H9 (cell line): ENCODE results near the gene POP4. TPM values are rescaled to one million over a fixed set of nuclear protein-coding genes. Genes with fewer than 3 reads are reported as not detected.

Experiments used
- DNase-seq: peaks from one replicate; pipeline ENCODE4 v3.0.0-alpha.2; 2017
- H2AFZ ChIP-seq: one replicate; pipeline ENCODE4 v1.6.1; 2013; ENCODE audit warnings: mild to moderate bottlenecking, low read length, control low read depth, moderate library complexity
- H2AK5ac ChIP-seq: 2 replicates; pipeline ENCODE4 v1.6.1; 2013; ENCODE audit warnings: low read length, control low read depth, mixed read lengths; ENCODE audit not compliant: insufficient read length
- H2BK120ac ChIP-seq: one replicate; pipeline ENCODE4 v1.6.1; 2013; ENCODE audit warnings: low read depth, mild to moderate bottlenecking, low read length, control low read depth, inconsistent platforms; ENCODE audit not compliant: poor library complexity, severe bottlenecking
- H2BK12ac ChIP-seq: 2 replicates; pipeline ENCODE4 v1.6.1; 2013; ENCODE audit warnings: low read length, control low read depth, mixed read lengths, low read depth; ENCODE audit not compliant: insufficient read length
- H2BK15ac ChIP-seq: 2 replicates; pipeline ENCODE4 v1.6.1; 2013; ENCODE audit warnings: low read depth, low read length, control low read depth
- H2BK20ac ChIP-seq: one replicate; pipeline ENCODE4 v1.6.1; 2013; ENCODE audit warnings: low read depth, mild to moderate bottlenecking, low read length, control low read depth, inconsistent platforms; ENCODE audit not compliant: poor library complexity, severe bottlenecking
- H2BK5ac ChIP-seq: 2 replicates; pipeline ENCODE4 v1.6.1; 2013; ENCODE audit warnings: low read length, control low read depth, mixed read lengths; ENCODE audit not compliant: insufficient read length
- H3K14ac ChIP-seq: 2 replicates; pipeline ENCODE4 v1.6.1; 2013; ENCODE audit warnings: low read length, control low read depth; ENCODE audit not compliant: insufficient read depth
- H3K18ac ChIP-seq: 2 replicates; pipeline ENCODE4 v1.6.1; 2013; ENCODE audit warnings: low read depth, mild to moderate bottlenecking, mixed read lengths, low read length, control low read depth; ENCODE audit not compliant: insufficient read length
- H3K23ac ChIP-seq: 2 replicates; pipeline ENCODE4 v1.6.1; 2013; ENCODE audit warnings: low read length, control low read depth, mixed read lengths, low read depth; ENCODE audit not compliant: insufficient read length
- H3K23me2 ChIP-seq: 2 replicates; pipeline ENCODE4 v1.6.1; 2013; ENCODE audit warnings: low read depth, mild to moderate bottlenecking, mixed read lengths, low read length, control low read depth; ENCODE audit not compliant: insufficient read length, poor library complexity, severe bottlenecking
- H3K27ac ChIP-seq: 2 replicates; pipeline ENCODE4 v1.5.1; 2013; ENCODE audit warnings: low read length, control low read depth, mixed read lengths, low read depth; ENCODE audit not compliant: insufficient read length
- H3K27me3 ChIP-seq: 2 replicates; pipeline ENCODE4 v1.6.1; 2013; ENCODE audit warnings: low read length, control low read depth, inconsistent platforms; ENCODE audit not compliant: insufficient read depth
- H3K4ac ChIP-seq: 2 replicates; pipeline ENCODE4 v1.6.1; 2013; ENCODE audit warnings: low read depth, mild to moderate bottlenecking, control low read depth, inconsistent platforms, low read length, moderate library complexity
- H3K4me1 ChIP-seq: 2 replicates; pipeline ENCODE4 v1.6.1; 2013; ENCODE audit warnings: low read length, control low read depth, inconsistent platforms; ENCODE audit not compliant: insufficient read depth
- H3K4me2 ChIP-seq: 2 replicates; pipeline ENCODE4 v1.6.1; 2013; ENCODE audit warnings: low read length, control low read depth, mixed read lengths; ENCODE audit not compliant: insufficient read length, insufficient read depth
- H3K56ac ChIP-seq: 2 replicates; pipeline ENCODE4 v1.6.1; 2013; ENCODE audit warnings: low read depth, mild to moderate bottlenecking, mixed read lengths, low read length, control low read depth; ENCODE audit not compliant: insufficient read length
- H3K79me1 ChIP-seq: 2 replicates; pipeline ENCODE4 v1.6.1; 2013; ENCODE audit warnings: low read depth, mild to moderate bottlenecking, moderate library complexity, low read length, control low read depth, inconsistent platforms; ENCODE audit not compliant: insufficient read depth, poor library complexity, severe bottlenecking
- H3K79me2 ChIP-seq: 2 replicates; pipeline ENCODE4 v1.6.1; 2013; ENCODE audit warnings: low read length, control low read depth, inconsistent platforms; ENCODE audit not compliant: insufficient read depth
- H3K9ac ChIP-seq: 2 replicates; pipeline ENCODE4 v1.6.1; 2013; ENCODE audit warnings: low read length, control low read depth, mixed read lengths; ENCODE audit not compliant: insufficient read length; ENCODE audit errors: extremely low read depth
- H3K9me3 ChIP-seq: one replicate; pipeline ENCODE4 v1.6.1; 2013; ENCODE audit warnings: low read depth, low read length, inconsistent platforms; ENCODE audit not compliant: control insufficient read depth
- H3T11ph ChIP-seq: one replicate; pipeline ENCODE4 v1.6.1; 2013; ENCODE audit warnings: mild to moderate bottlenecking, low read length, control low read depth, inconsistent platforms
- H4K20me1 ChIP-seq: one replicate; pipeline ENCODE4 v1.6.1; 2013; ENCODE audit not compliant: control insufficient read depth, insufficient read length, insufficient read depth
- H4K5ac ChIP-seq: 2 replicates; pipeline ENCODE4 v1.6.1; 2013; ENCODE audit warnings: low read depth, mild to moderate bottlenecking, mixed read lengths, low read length, control low read depth; ENCODE audit not compliant: insufficient read length
- H4K8ac ChIP-seq: replicated peaks from 2 replicates; pipeline ENCODE4 v1.6.1; 2013; ENCODE audit warnings: low read length, control low read depth, mixed read lengths, low read depth; ENCODE audit not compliant: insufficient read length
- H4K91ac ChIP-seq: 2 replicates; pipeline ENCODE4 v1.6.1; 2013; ENCODE audit warnings: low read depth, mild to moderate bottlenecking, moderate library complexity, mixed read lengths, low read length, control low read depth; ENCODE audit not compliant: insufficient read length
- H3K27ac Mint-ChIP-seq, 3 experiments: 2 replicates in 2 of 3; 3 replicates in 1 of 3; pipeline ENCODE4 v1.8.0; 2020 to 2021; ENCODE audit warnings: mixed read lengths in 3 of 3, mild to moderate bottlenecking in 1 of 3, moderate library complexity in 1 of 3
- H3K27me3 Mint-ChIP-seq: 2 replicates; pipeline ENCODE4 v1.8.0; 2021; ENCODE audit warnings: low read depth, mild to moderate bottlenecking, moderate library complexity, mixed read lengths
- H3K36me3 Mint-ChIP-seq, 3 experiments: 2 replicates in 2 of 3; 3 replicates in 1 of 3; pipeline ENCODE4 v1.8.0; 2020 to 2021; ENCODE audit warnings: low read depth in 3 of 3, mixed read lengths in 3 of 3; ENCODE audit not compliant: insufficient read depth in 1 of 3
- H3K4me1 Mint-ChIP-seq, 2 experiments: 2 replicates each; pipeline ENCODE4 v1.8.0; 2020; ENCODE audit warnings: mixed read lengths in 2 of 2
- H3K4me3 Mint-ChIP-seq, 2 experiments: 2 replicates in 1 of 2; 3 replicates in 1 of 2; pipeline ENCODE4 v1.8.0; 2020 to 2021; ENCODE audit warnings: mild to moderate bottlenecking in 2 of 2, mixed read lengths in 2 of 2, moderate library complexity in 1 of 2
- H3K9me3 Mint-ChIP-seq, 2 experiments: 2 replicates in 1 of 2; 3 replicates in 1 of 2; pipeline ENCODE4 v1.8.0; 2020; ENCODE audit warnings: mild to moderate bottlenecking in 2 of 2, mixed read lengths in 2 of 2, moderate library complexity in 1 of 2
- CTCF ChIP-seq: fragments of 200-600 bp; sonication (generic); conservative IDR thresholded peaks from 3 replicates; pipeline ENCODE4 v1.8.0; 2021; ENCODE audit warnings: antibody characterized with exemption, mild to moderate bottlenecking
- WGBS: extraction: QIAGEN DNeasy Blood & Tissue Kit; methylation state at CpG from one replicate; pipeline ENCODE4 v1.1.7; 2013; ENCODE audit warnings: missing lambda C conversion rate, low lambda C conversion rate, mixed read lengths; ENCODE audit not compliant: insufficient read length; ENCODE audit errors: extremely low coverage; 5-methylcytosine and 5-hydroxymethylcytosine counted together
- total RNA-seq: library from RNA; stranded (reverse); gene quantifications from 2 replicates; pipeline ENCODE4 v1.2.1, GENCODE V29; 2021

POP4 gene
- total RNA-seq, 1 experiment from 2014 or later, result 51.4 TPM

GRCh38 chr19:29583196-29583999 is 22.7 kb upstream of the POP4 start:
- H3K4me1 Mint-ChIP-seq, result peaks cover 0 to 2% of the 10 kb centered on the region in 2 experiments; a peak in 1 of 4 replicates
- H3K27ac Mint-ChIP-seq, result no peak overlapping the region
- Histone ChIP-seq H2BK12ac (no peak overlapping the region), H3K27ac (no peak overlapping the region), H3K9me3 (no peaks in the 10 kb centered on the region), H3T11ph (no peak overlapping the region), H4K91ac (no peak overlapping the region), H2BK20ac (no peak overlapping the region), H3K4ac (no peak overlapping the region), H4K8ac (no peak overlapping the region), H3K23ac (no peak overlapping the region), H3K4me2 (no peak overlapping the region), H3K4me1 (no peaks in the 10 kb centered on the region), H3K14ac (no peak overlapping the region), H3K9ac (no peak overlapping the region), H2BK5ac (no peak overlapping the region), H2AFZ (no peak overlapping the region), H4K5ac (no peak overlapping the region), H3K18ac (no peak overlapping the region), H2AK5ac (no peak overlapping the region), H4K20me1 (no peaks in the 10 kb centered on the region), H2BK15ac (no peak overlapping the region), H3K56ac (no peak overlapping the region), H3K79me2 (no peaks in the 10 kb centered on the region), H3K79me1 (no peaks in the 10 kb centered on the region), H3K23me2 (no peaks in the 10 kb centered on the region), H3K27me3 (no peaks in the 10 kb centered on the region), H2BK120ac (no peak overlapping the region)
- DNase-seq, result no peak
- H3K27me3 Mint-ChIP-seq, result peaks cover 66% of the 10 kb centered on the region
- H3K36me3 Mint-ChIP-seq, result no peaks in the 10 kb centered on the region
- no peak overlapping the region for H3K4me3 Mint-ChIP-seq
- no peak for TF ChIP-seq CTCF
- no peaks in the 10 kb centered on the region; a peak in 1 of 5 replicates for H3K9me3 Mint-ChIP-seq
- no CpG with 5 or more reads among the region's 1 CpG for whole genome bisulfite sequencing
